Stimulated activated CD8-positive, alpha-beta memory T cell treated with anti-CD3 and anti-CD28 coated beads, Interleukin-7, amount 100 ng/mL, for 24 hours (primary cell): ENCODE measurements around the gene HSPA14.
"Not testable (repeated sequence)": the region's sequence is repeated elsewhere in the genome, so short reads cannot be mapped to it uniquely, and the experiment has no call there.

Experiments used
- DNase-seq: peaks from one replicate; pipeline ENCODE4 v3.0.0-alpha.2; 2020; ENCODE audit warnings: low read depth

HSPA14 gene

DNA sequence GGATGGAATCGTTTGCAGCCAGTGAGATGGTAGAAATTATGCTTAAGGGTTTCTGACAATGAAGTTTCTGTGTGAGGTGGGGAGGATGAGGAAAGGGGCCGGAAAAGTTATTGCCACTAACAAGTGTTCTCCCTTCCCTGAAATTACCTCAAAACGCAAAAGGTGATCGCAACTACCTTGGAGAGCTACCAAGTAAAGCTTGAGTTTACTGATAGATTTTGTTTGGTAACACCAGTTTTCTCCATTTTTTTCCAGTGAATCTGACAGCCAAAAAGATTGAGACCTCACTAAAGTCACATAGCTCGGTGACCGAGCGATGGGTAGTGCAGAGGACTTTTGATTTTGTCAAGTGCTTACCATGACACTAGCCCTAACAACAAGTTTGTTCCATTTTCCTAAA lies 42.1 kb downstream of the HSPA14 start:
- no peak for DNase-seq

DNA sequence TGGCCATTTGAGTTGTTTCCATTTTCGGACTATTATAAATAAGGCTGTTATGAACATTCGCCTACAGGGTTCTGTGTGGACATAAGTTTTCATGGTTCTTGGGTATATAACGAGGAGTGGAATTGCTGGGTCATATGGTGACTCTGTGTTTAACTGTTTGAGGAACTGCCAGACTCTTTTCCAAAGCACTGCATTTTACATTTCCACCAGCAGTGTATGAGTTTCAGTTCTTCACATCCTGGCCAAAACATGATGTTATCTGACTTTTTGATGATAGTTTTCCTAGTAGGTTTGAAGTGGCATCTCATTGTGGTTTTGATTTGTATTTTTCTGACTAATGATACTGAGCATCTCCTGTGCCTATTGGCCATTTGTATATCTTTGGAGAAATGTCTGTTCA lies 46.0 kb downstream of the HSPA14 start:
- no peak for DNase-seq

DNA sequence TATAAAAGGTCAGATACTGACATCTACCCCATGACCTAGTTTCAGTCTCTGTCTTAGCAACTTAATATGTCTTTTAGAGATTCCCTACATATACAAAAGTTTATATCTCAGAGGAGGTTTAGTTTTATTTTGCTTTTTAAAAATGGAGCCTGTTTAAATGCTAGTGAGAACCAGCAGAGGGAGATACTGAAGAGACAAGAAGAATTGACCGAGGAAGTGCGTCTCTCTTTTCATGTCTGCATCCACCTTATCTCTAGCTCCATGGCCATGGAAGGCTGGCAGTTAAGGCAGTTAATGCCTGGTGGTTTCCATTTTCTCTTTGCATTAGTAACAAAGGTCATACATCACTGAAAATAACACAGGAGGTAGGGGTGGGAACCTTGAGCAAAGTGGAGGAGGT lies 51.2 kb downstream of the HSPA14 start:
- DNase-seq = no peak

DNA sequence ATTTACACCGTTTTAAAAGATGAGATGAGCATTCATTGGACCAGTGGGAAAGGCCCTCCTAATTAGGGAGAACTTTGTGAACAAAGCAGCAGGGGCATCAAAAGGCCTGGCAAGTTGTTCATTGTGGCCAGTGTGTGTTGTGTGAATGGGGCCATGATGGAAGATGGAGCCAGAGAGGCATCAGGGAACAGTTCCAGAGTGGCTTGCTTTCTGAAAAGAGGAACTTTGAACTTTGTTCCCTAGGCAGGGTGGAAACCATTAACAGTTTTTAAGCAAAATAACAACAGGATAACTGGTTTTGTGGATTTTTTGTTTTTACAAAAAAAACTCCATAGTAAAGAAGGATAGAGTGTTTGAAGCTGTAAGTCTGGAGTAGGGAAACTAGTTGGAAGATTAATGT lies 53.0 kb downstream of the HSPA14 start:
- no peak for DNase-seq

DNA sequence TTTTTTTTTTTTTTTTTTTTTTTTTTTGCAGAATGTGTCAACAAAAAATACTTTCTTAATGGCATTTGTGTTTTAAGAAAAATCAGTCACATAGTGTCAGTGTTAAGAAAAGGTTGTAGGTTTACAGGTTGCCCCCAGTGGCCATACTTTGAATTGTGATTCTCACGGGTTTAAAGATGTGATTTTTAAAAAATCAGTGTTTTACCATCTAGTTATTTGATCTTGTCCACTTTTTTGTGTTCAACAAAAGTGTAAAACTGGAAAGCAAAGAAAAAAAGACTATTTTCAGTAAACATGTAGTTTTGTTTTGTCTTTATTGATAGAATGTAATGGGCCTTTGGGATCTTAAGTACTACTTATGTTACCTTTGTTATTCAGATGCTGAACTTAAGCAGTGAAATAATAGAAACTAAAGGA lies 66.2 kb downstream of the HSPA14 start:
- no peak for DNase-seq

DNA sequence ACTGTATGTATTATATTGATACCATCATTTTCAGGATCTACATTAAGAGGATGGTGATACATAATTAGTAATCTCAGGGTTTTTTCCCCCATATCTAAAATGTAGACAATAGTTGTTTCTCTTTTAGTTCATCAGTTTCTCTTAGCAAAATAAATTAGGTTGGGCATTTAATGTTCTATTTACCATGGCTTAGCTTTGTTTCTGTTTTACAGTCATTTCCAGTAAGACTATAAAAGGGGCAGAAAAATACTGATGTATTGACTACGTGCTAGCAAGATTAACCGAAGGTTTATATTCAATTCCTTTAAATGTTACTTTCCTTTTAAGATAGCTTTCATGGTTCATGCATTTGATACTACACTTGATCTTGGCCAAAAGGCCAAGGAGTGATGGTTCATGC lies 66.8 kb downstream of the HSPA14 start:
- no peak for DNase-seq

DNA sequence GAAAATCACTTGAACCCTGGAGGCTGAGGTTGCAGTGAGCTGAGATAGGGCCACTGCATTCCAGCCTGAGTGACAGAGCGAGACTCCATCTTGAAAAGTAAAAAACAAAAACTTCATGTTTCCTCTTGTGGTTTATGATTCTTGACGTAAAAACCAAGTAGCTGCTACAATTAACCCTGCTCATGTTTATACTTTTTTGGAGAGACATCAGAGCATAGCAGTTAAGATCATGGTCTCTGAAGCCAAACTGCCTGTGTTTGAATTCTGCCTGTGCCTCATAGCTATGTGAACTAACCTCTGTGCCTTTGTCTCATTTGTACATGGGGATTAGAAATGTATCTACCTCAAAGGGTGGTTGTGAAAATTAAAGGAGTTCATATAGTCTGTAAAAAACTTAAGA lies 67.8 kb downstream of the HSPA14 start:
- no peak for DNase-seq

DNA sequence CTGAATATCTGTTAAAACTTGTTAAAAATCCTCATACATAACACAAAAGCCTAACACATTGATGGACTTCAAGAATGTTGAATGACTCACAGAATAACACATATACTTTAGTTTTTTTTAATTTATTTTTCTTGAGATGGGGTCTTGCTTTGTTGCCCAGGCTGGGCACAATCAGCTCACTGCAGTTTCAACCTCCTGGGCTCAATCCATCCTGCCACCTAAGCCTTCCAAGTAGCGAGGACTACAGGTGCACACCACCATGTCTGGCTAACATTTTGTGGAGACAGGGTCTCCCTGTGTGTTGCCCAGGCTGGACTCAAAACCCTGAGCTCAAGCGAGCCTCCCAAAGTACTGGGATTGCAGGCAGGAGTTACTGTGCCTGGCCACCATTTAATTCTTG lies 68.7 kb downstream of the HSPA14 start:
- no peak for DNase-seq

DNA sequence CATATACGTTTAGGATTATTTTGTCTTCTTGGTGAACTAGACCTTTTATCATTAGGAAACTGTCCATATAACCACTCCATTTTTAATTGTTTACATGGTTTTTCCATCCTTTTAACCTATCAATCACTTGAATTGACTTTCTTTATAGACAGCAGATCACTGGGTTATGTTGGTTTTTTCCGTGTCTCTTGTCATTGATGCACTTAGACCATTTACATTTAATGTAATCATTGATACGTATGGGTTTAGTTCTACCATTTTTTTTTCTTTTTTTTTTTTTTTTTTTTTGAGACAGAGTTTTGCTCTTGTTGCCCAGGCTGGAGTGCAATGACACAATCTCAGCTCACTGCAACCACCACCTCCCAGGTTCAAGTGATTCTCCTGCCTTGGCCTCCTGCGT lies 69.5 kb downstream of the HSPA14 start:
- DNase-seq = not testable (repeated sequence)

DNA sequence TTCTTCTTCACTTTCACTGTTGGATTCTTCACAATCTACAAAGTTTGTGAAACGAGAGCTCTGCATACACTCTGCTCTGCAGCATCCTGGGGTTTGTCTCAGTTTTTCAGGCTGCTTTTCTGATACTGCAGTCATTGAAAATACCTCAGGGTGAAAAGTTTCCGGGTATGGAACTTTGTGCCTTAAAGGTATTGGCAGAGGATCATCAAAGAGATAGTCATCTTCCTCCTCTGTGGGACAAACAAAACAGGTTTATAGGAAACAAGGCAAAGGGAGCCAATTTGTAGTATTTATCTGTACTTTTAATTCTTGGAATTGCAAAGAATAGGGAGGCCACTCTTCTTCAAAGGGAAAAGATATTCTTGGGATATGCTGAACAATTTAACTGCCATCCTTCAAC lies 71.0 kb downstream of the HSPA14 start:
- DNase-seq = no peak

DNA sequence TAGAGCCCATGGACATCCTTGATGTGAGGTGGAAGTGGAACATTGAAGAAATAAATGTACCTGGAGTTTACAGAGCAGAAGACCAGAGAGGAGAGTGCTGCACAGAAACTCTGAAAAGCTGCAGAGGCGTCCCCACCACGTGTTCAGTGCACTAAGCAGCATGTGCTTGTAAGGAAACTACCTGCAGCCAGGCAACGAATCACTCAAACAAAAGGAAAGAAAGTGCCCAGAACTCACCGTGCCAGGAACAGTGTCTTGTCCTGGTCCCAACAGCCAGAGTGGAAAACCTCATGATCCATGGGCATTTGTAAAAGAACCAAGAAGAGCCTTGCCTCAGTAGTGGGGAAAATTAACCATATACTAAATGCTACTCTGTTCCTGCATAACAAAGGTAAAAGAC lies 72.8 kb downstream of the HSPA14 start:
- DNase-seq = no peak

DNA sequence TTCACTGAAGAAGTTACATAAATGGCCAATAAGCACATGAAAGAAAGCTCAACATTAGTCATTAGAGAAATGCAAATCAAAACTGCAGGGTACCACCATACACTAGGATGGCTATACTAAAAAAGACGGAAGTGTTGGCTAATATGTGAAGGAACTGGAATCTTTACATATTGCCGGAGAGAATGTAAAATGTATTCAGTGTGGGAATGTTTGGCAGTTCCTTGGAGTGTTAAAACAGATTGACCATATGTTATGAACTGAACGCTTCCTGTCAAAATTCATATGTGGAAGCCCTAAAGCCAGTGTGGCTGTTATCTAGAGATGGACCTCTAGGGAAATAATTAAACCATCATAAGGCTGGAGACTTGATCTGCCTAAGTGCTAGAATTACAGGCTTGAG lies 73.7 kb downstream of the HSPA14 start:
- DNase-seq = no peak

DNA sequence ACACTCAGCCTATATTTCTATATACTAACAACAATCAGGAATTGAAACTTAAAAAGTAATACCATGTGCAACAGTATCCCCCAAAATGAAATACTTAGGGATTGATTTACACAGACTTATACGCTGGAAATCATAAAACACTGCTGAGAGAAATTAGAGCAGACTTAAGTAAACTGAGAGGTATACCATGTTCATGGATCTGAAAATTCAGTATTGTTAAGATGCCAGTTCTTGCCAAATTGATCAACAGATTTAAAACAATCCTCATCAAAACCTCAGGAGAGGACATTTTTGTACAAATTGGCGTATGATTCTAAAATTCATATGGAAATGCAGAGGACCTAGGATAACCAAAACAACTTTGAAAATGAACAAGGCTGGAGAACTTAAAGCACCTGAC lies 78.5 kb downstream of the HSPA14 start:
- no peak for DNase-seq

DNA sequence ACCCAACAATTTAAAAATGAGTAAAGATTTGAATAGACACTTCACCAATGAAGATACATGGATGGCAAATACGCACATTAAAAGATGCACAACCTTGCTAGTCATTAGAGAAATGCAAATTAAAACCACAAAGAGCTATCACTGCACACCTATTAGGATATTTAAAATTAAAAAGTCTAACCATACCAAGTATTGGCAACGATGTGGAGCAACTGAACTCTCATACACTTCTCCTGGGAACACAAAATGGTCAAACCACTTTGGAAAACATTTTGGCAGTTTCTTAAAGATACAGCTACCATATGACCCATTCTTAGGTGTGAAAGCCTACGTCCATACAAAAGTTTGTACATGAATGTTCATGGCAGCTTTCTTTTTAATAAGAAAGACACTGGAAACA lies 79.7 kb downstream of the HSPA14 start:
- DNase-seq = no peak

DNA sequence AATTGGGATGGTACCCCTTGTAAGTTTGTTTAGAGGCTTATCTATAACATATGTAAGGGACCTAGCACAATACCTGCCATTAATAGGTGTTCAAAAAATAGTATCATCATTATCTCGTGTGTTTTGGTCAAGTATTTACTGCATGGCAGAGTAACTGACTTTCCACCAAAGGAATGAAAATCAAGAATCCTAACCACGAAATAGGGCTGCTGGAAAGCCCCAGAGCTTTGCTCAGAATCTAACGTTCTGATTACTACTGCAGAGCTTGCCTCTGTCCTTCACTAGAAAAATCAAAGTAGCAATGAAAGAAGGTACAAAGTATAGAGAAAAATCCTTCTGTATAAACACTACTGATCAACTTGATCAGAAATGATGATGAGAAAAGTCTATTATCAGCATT lies 80.9 kb downstream of the HSPA14 start:
- no peak for DNase-seq
